ENCODE data around the gene BRWD1.

BRWD1 gene

GRCh38 chr21:39313571-39314142, at the start of gene BRWD1:
Gene BRWD1, minus strand, starts transcription at chr21:39313632. Its CDS starts 141 bp downstream, at chr21:39313491.
- DNase-seq (ENCODE audit: low read depth in 2 of 2, low spot score in 1 of 2): peak; percentile 52 to 60

GRCh38 chr21:39362733-39363132, 49.3 kb upstream of the BRWD1 start:
- DNase-seq (ENCODE audit: low read depth in 2 of 2, low spot score in 1 of 2): no peak

GRCh38 chr21:39359382-39359781, 46.0 kb upstream of the BRWD1 start:
- DNase-seq (ENCODE audit: low read depth in 2 of 2, low spot score in 1 of 2): no peak

GRCh38 chr21:39353295-39353694, 39.9 kb upstream of the BRWD1 start:
- DNase-seq (ENCODE audit: low read depth in 2 of 2, low spot score in 1 of 2): no peak

GRCh38 chr21:39350094-39351005, 36.9 kb upstream of the BRWD1 start:
- no peak for DNase-seq (ENCODE audit: low read depth in 2 of 2, low spot score in 1 of 2)

- DNase-seq (ENCODE audit: low read depth in 2 of 2, low spot score in 1 of 2): peak; percentile 91 to 93
Observed at GRCh38 chr21:39349211-39350093, 36.0 kb upstream of the BRWD1 start.

- peak; percentile 62 to 80 for DNase-seq (ENCODE audit: low read depth in 2 of 2, low spot score in 1 of 2)
Observed at GRCh38 chr21:39348355-39349210, 35.2 kb upstream of the BRWD1 start, which contains the start of gene HMGN1. Gene HMGN1, minus strand, starts transcription at chr21:39349088. Its CDS starts 171 bp downstream, at chr21:39348917.

- DNase-seq (ENCODE audit: low read depth in 2 of 2, low spot score in 1 of 2): no peak
Observed at GRCh38 chr21:39348040-39348354, 34.6 kb upstream of the BRWD1 start.

GRCh38 chr21:39347537-39347936, 34.1 kb upstream of the BRWD1 start:
- DNase-seq (ENCODE audit: low read depth in 2 of 2, low spot score in 1 of 2): no peak

- DNase-seq (ENCODE audit: low read depth in 2 of 2, low spot score in 1 of 2): no peak
Observed at GRCh38 chr21:39346671-39347331, 33.4 kb upstream of the BRWD1 start.

- DNase-seq (ENCODE audit: low read depth in 2 of 2, low spot score in 1 of 2): no peak
Observed at GRCh38 chr21:39346206-39346605, 32.8 kb upstream of the BRWD1 start.

- DNase-seq (ENCODE audit: low read depth in 2 of 2, low spot score in 1 of 2): no peak
Observed at GRCh38 chr21:39345440-39345839, 32.0 kb upstream of the BRWD1 start.

GRCh38 chr21:39344848-39345247, 31.4 kb upstream of the BRWD1 start:
- DNase-seq (ENCODE audit: low read depth in 2 of 2, low spot score in 1 of 2): no peak

- DNase-seq (ENCODE audit: low read depth in 2 of 2, low spot score in 1 of 2): no peak
Observed at GRCh38 chr21:39341249-39341923, 28.0 kb upstream of the BRWD1 start.

GRCh38 chr21:39340687-39341086, 27.3 kb upstream of the BRWD1 start:
- DNase-seq (ENCODE audit: low read depth in 2 of 2, low spot score in 1 of 2): no peak

- DNase-seq (ENCODE audit: low read depth in 2 of 2, low spot score in 1 of 2): no peak
Observed at GRCh38 chr21:39339231-39339630, 25.8 kb upstream of the BRWD1 start.

- no peak for DNase-seq (ENCODE audit: low read depth in 2 of 2, low spot score in 1 of 2)
Observed at GRCh38 chr21:39336457-39337008, 23.1 kb upstream of the BRWD1 start.

- DNase-seq (ENCODE audit: low read depth in 2 of 2, low spot score in 1 of 2): no peak
Observed at GRCh38 chr21:39334611-39335010, 21.2 kb upstream of the BRWD1 start.

GRCh38 chr21:39332175-39332574, 18.7 kb upstream of the BRWD1 start:
- no peak for DNase-seq (ENCODE audit: low read depth in 2 of 2, low spot score in 1 of 2)
